Esophagus muscularis mucosa (tissue), 4 donors: ENCODE results near the gene SLC6A16. TPM values are rescaled to one million over a fixed set of nuclear protein-coding genes. Genes with fewer than 3 reads are reported as not detected.
A peak's percentile ranks its signal among the peaks of the same experiment; 100 is the strongest.
"Not testable (repeated sequence)": the region's sequence is repeated elsewhere in the genome, so short reads cannot be mapped to it uniquely, and the experiment has no call there.

Experiments
- DNase-seq: peaks from one replicate; pipeline ENCODE4 v3.0.0-alpha.2; 2017; ENCODE audit errors: extremely low spot score
- H3K27ac ChIP-seq, 4 donors: fragments of 200-600 bp; sonication (generic); replicated peaks in 1 of 4; 1 replicate in 3 of 4; 2 replicates in 1 of 4; pipeline ENCODE4 v1.5.1; 2016 to 2019; ENCODE audit warnings: mild to moderate bottlenecking in 1 of 4
- H3K27me3 ChIP-seq, 4 donors: fragments of 200-600 bp; sonication (generic); one replicate each; pipeline versions ENCODE4 v1.5.1 to v1.6.0; 2016 to 2019
- H3K36me3 ChIP-seq, 4 donors: fragments of 200-600 bp; sonication (generic); one replicate each; pipeline ENCODE4 v1.5.1; 2016 to 2019
- H3K4me1 ChIP-seq, 4 donors: fragments of 200-600 bp; sonication (generic); one replicate each; pipeline ENCODE4 v1.5.1; 2016 to 2019
- H3K4me3 ChIP-seq, 4 donors: fragments of 200-600 bp; sonication (generic); 1 replicate in 2 of 4; 2 replicates in 2 of 4; pipeline ENCODE4 v1.5.1; 2016 to 2019; ENCODE audit warnings: mild to moderate bottlenecking in 4 of 4, moderate library complexity in 1 of 4
- H3K9me3 ChIP-seq, 4 donors: fragments of 200-600 bp; sonication (generic); 1 replicate in 3 of 4; 2 replicates in 1 of 4; pipeline ENCODE4 v1.5.1; 2016 to 2019
- EP300 ChIP-seq: sonication (generic); formaldehyde crosslinking; IDR thresholded peaks from one replicate; pipeline ENCODE4 v1.6.1; 2017; ENCODE audit warnings: antibody characterized with exemption
- POLR2A ChIP-seq: fragments of 450-650 bp; IDR thresholded peaks from one replicate; pipeline ENCODE4 v1.6.1; 2017; ENCODE audit warnings: antibody characterized with exemption, moderate library complexity, mild to moderate bottlenecking, low read depth
- POLR2AphosphoS5 ChIP-seq, 2 donors: sonication (generic); formaldehyde crosslinking; IDR thresholded peaks; one replicate each; pipeline ENCODE4 v1.6.1; 2017; ENCODE audit warnings: antibody characterized with exemption in 2 of 2
- WGBS: methylation state at CpG from one replicate; pipeline ENCODE4 v1.1.5; 2018; 5-methylcytosine and 5-hydroxymethylcytosine counted together
- intact Hi-C: fragments of 100-400 bp; cut with DNase I; formaldehyde crosslinking; loops from one replicate; pipeline ENCODE4 v1.15.1; 2023
- total RNA-seq, 4 donors: library from RNA; depleted of rRNA; stranded (reverse); fragments of >200 nt; gene quantifications; one replicate each; pipeline versions ENCODE4 v1.1.0 to v1.2.1, GENCODE V29; 2016
- TF ChIP-seq, protein P1 (sequence below), 3 experiments: fragments of 200-600 bp in 2 of 3; fragments of 450-650 bp in 1 of 3; sonication (generic) in 2 of 3; IDR thresholded peaks; one replicate each; pipeline ENCODE4 v1.5.1; 2017 to 2019; ENCODE audit warnings: antibody characterized with exemption in 3 of 3, mild to moderate bottlenecking in 2 of 3, moderate library complexity in 1 of 3

Gene SLC6A16
- total RNA-seq, 4 donors from 2014 or later = 0.83 to 4.1 (median 2.5) TPM

DNA sequence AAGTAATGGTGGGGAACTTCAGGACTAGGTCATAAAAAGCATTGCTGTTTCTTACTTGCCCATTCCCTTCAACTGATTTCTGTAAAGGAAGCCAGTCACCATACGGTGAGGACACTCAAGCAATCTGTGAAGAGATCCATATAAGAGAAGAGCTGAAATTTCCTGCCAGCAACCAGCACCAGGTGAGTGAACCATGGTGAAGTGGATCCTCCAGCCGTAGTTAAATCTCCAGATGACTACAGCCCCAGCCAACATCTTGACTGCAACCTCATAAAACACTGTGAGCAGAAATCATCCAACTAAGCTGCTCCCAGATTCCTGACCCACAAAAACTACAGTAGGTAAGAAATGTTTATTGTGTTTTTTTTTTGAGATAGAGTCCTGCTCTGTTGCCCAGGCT is 3.8 kb upstream of the SLC6A16 start:
- H3K27ac ChIP-seq = no peak overlapping the region
- WGBS = 92% methylated on average over 2 of the region's 2 CpGs
- peaks cover 0 to 4% (median 0%) of the 10 kb centered on the region in 4 donors for H3K4me1 ChIP-seq
- H3K4me3 ChIP-seq = no peak overlapping the region
- intact Hi-C loops = loop anchor here (10.0 kb wide), 2 partner anchors 64 to 104 kb away; no protein-coding TSS in a partner anchor
- DNase-seq = peak; percentile 62
- H3K9me3 ChIP-seq = no peaks in the 10 kb centered on the region
- H3K27me3 ChIP-seq = no peaks in the 10 kb centered on the region
- TF ChIP-seq, protein P1, sequence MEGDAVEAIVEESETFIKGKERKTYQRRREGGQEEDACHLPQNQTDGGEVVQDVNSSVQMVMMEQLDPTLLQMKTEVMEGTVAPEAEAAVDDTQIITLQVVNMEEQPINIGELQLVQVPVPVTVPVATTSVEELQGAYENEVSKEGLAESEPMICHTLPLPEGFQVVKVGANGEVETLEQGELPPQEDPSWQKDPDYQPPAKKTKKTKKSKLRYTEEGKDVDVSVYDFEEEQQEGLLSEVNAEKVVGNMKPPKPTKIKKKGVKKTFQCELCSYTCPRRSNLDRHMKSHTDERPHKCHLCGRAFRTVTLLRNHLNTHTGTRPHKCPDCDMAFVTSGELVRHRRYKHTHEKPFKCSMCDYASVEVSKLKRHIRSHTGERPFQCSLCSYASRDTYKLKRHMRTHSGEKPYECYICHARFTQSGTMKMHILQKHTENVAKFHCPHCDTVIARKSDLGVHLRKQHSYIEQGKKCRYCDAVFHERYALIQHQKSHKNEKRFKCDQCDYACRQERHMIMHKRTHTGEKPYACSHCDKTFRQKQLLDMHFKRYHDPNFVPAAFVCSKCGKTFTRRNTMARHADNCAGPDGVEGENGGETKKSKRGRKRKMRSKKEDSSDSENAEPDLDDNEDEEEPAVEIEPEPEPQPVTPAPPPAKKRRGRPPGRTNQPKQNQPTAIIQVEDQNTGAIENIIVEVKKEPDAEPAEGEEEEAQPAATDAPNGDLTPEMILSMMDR (IDR thresholded peaks at IDR 0.05) = no peak
- no peak for TF ChIP-seq POLR2A
- TF ChIP-seq EP300 = no peak
- no peak for TF ChIP-seq POLR2AphosphoS5 (IDR thresholded peaks at IDR 0.05)
- peaks cover 0 to 17% (median 0%) of the 10 kb centered on the region in 4 donors for H3K36me3 ChIP-seq

DNA sequence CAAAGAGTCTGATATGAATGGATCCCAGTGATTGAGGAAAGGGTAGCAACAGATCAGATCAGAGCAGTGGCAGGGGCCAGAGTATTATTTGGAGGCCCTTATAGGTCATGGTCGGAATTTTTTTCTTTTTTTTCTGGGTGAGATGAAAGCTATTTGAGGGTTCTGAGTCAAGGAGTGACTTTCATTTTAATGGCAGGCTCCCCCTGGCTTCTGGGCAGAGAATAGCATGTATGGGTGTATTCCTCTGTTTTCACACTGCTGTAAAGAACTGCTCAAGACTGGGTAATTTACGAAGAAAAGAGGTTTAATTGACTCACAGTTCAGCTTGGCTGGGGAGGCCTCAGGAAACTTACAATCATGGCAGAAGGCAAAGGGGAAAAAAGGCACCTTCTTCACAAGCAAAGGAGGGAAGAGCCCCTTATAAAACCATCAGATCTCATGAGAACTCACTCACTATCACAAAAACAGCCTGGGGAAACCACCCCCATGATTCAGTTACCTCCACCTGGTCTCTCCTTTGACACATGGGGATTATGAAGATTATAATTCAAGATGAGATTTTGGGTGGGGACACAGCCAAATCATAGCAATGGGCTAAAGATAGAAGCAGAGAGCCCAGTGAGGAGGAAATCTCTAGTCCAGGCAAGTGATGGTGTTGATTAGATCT is 3.0 kb upstream of the SLC6A16 start:
- peaks cover 0 to 17% (median 0%) of the 10 kb centered on the region in 4 donors for H3K36me3 ChIP-seq
- TF ChIP-seq POLR2AphosphoS5 (IDR thresholded peaks at IDR 0.05) = no peak
- TF ChIP-seq, protein P1 (IDR thresholded peaks at IDR 0.05) = peak; percentile 56 to 73 (median 60)
- H3K27ac ChIP-seq = no peak overlapping the region
- WGBS = 67% methylated on average over 2 of the region's 2 CpGs
- intact Hi-C loops = loop anchor here (10.0 kb wide), 2 partner anchors 63 to 103 kb away; no protein-coding TSS in a partner anchor
- H3K27me3 ChIP-seq = no peaks in the 10 kb centered on the region
- H3K4me3 ChIP-seq = no peak overlapping the region
- H3K4me1 ChIP-seq = no peaks in the 10 kb centered on the region
- H3K9me3 ChIP-seq = no peaks in the 10 kb centered on the region
- DNase-seq = peak; percentile 34

DNA sequence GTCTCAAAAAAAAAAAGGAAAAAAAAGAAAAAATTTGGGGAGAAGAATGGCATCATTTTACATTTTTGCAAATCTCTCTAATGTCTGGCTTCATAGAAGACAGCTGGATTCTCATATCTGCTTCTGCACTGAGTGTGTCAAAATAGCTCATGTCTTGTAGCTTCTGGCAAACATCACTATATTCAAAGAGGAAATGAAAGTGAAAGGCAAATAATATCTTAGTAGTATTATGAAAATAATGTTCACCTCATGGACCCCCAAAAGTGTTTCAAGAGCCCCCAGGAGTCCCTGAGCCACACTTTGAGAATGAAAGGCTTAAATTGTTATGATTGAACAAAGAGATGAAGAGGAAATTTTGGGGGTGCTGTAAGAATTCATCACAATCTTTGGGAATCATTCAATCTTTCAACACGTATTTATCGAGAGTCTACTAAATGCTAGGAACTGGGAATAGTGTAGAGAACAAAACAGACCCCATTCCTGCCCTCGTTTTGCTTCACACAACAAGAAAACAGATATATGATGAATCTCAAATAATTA is 1.2 kb upstream of the SLC6A16 start:
- Histone ChIP-seq H3K4me1 (no peaks in the 10 kb centered on the region), H3K36me3 (peaks cover 0 to 19% (median 0%) of the 10 kb centered on the region in 4 donors), H3K27me3 (no peaks in the 10 kb centered on the region), H3K27ac (no peak overlapping the region), H3K4me3 (no peak overlapping the region), H3K9me3 (no peaks in the 10 kb centered on the region)
- WGBS = 95% methylated on average over 3 of the region's 3 CpGs
- no peak for TF ChIP-seq POLR2A
- TF ChIP-seq, protein P1 (IDR thresholded peaks at IDR 0.05) = no peak
- no peak for TF ChIP-seq POLR2AphosphoS5 (IDR thresholded peaks at IDR 0.05)
- TF ChIP-seq EP300 = no peak
- DNase-seq = peak; percentile 10
- intact Hi-C loops = loop anchor here (10.0 kb wide), 2 partner anchors 61 to 101 kb away; no protein-coding TSS in a partner anchor

DNA sequence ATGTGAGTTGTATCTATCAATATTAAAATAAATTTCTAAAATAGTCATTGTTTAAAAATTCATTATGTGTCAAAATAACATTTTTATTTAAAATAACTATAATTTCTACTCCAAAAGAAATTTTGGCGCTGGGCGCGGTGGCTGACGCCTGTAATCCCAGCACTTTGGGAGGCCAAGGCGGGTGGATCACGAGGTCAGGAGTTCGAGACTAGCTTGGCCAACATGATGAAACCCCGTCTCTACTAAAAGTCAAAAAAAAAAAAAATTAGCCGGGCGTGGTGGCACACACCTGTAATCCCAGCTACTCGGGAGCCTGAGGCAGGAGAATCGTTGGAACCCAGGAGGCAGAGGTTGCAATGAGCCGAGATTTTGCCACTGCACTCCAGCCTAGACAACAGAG is 765 bp upstream of the SLC6A16 start:
- H3K36me3 ChIP-seq = peaks cover 0 to 16% (median 0%) of the 10 kb centered on the region in 4 donors
- H3K9me3 ChIP-seq, H3K27me3 ChIP-seq, H3K4me3 ChIP-seq, H3K4me1 ChIP-seq, H3K27ac ChIP-seq: not testable (repeated sequence)
- 94% methylated on average over 13 of the region's 13 CpGs for WGBS
- peak; percentile 47 for DNase-seq
- intact Hi-C loops = loop anchor here (10.0 kb wide), 2 partner anchors 61 to 101 kb away; no protein-coding TSS in a partner anchor

DNA sequence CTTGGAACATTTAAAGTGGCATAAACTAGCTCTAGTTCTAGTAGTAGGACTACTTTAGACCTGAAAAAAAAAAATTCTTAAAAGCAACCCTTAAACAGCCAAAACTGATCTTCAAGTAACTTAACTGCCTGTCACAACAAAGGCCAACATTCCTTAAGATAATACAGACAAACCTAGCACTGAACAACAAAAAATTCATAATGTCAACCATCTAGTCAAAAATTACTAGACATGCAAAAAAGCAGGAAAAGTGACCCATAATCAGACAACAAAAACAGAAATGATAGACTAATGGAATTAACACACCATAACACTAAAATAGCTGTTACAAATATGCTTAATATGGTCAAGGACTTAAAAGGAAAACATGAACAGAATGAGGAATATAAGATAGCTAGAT is 6.7 kb downstream of the SLC6A16 start:
- H3K27ac ChIP-seq = no peak overlapping the region
- H3K27me3 ChIP-seq = no peaks in the 10 kb centered on the region
- peaks cover 0 to 9% (median 0%) of the 10 kb centered on the region in 4 donors for H3K36me3 ChIP-seq
- no peaks in the 10 kb centered on the region for H3K4me1 ChIP-seq
- H3K9me3 ChIP-seq = peaks cover 0 to 17% (median 0%) of the 10 kb centered on the region in 4 donors
- TF ChIP-seq, protein P1 (IDR thresholded peaks at IDR 0.05) = no peak
- TF ChIP-seq POLR2A (no peak), POLR2AphosphoS5 (IDR thresholded peaks at IDR 0.05) (no peak), EP300 (no peak)
- no peak overlapping the region for H3K4me3 ChIP-seq
- no peak for DNase-seq
- intact Hi-C loops = no loop called here
